WTC11 (cell line): ENCODE results near the gene SLC38A1. TPM values are rescaled to one million over a fixed set of nuclear protein-coding genes. Genes with fewer than 3 reads are reported as not detected.

Experiments
- ATAC-seq: fragments of 200-7000 bp; cut with Tn5 transposase; 2 replicates; pipeline ENCODE4 v1.10.0; 2021; ENCODE audit warnings: mild to moderate bottlenecking, moderate library complexity
- CTCF ChIA-PET: fragments of 300-600 bp; sonication (Branson Sonifier 250); formaldehyde crosslinking; loops from one replicate; lab custom pipeline; 2021; ENCODE audit warnings: antibody characterized with exemption; lab: Charles Lee
- POLR2A ChIA-PET: fragments of 350-600 bp; sonication (Branson Sonifier 250); formaldehyde crosslinking; loops from one replicate; lab custom pipeline; 2021; ENCODE audit warnings: antibody characterized with exemption; lab: Charles Lee
- DNase-seq: peaks from one replicate; pipeline ENCODE4 v3.0.0; 2021; ENCODE audit warnings: low spot score
- H3K27ac Mint-ChIP-seq: 2 replicates; pipeline ENCODE4 v1.8.0; 2021; ENCODE audit warnings: mixed read lengths
- H3K27me3 Mint-ChIP-seq: 2 replicates; pipeline ENCODE4 v1.8.0; 2021; ENCODE audit warnings: low read depth, mild to moderate bottlenecking, moderate library complexity, mixed read lengths
- H3K36me3 Mint-ChIP-seq: 2 replicates; pipeline ENCODE4 v1.8.0; 2021; ENCODE audit warnings: mixed read lengths
- H3K4me1 Mint-ChIP-seq: 2 replicates; pipeline ENCODE4 v1.8.0; 2022; ENCODE audit warnings: mixed read lengths
- H3K4me3 Mint-ChIP-seq: 2 replicates; pipeline ENCODE4 v1.8.0; 2021; ENCODE audit warnings: mild to moderate bottlenecking, moderate library complexity, mixed read lengths
- H3K9me3 Mint-ChIP-seq: 2 replicates; pipeline ENCODE4 v1.8.0; 2021; ENCODE audit warnings: mixed read lengths
- ATF1 ChIP-seq: sonication (generic); formaldehyde crosslinking; IDR thresholded peaks from 2 replicates; pipeline ENCODE4 v1.8.1; 2023; ENCODE audit warnings: mild to moderate bottlenecking, moderate library complexity, missing genetic modification reagents
- ATF2 ChIP-seq: sonication (generic); formaldehyde crosslinking; IDR thresholded peaks from 2 replicates; pipeline ENCODE4 v1.8.1; 2022; ENCODE audit warnings: low read depth, missing genetic modification reagents, borderline replicate concordance
- CREM ChIP-seq: sonication (generic); formaldehyde crosslinking; IDR thresholded peaks from 2 replicates; pipeline ENCODE4 v1.8.1; 2022; ENCODE audit warnings: mild to moderate bottlenecking, missing genetic modification reagents, moderate library complexity
- ELF4 ChIP-seq: sonication (generic); formaldehyde crosslinking; IDR thresholded peaks from 2 replicates; pipeline ENCODE4 v1.8.1; 2022; ENCODE audit warnings: low read depth, mild to moderate bottlenecking, moderate library complexity, missing genetic modification reagents
- IRF1 ChIP-seq: sonication (generic); formaldehyde crosslinking; IDR thresholded peaks from 2 replicates; pipeline ENCODE4 v1.8.0; 2023; ENCODE audit warnings: missing genetic modification reagents
- MLX ChIP-seq: sonication (generic); formaldehyde crosslinking; IDR thresholded peaks from 2 replicates; pipeline ENCODE4 v1.8.1; 2023; ENCODE audit warnings: mild to moderate bottlenecking, missing genetic modification reagents, moderate library complexity
- NFYB ChIP-seq: sonication (generic); formaldehyde crosslinking; conservative IDR thresholded peaks from 2 replicates; pipeline ENCODE4 v1.8.0; 2022; ENCODE audit warnings: low read depth, missing genetic modification reagents
- NR2C2 ChIP-seq: sonication (generic); formaldehyde crosslinking; IDR thresholded peaks from 2 replicates; pipeline ENCODE4 v1.8.0; 2022; ENCODE audit warnings: mild to moderate bottlenecking, missing genetic modification reagents
- RORB ChIP-seq: fragments of 250-450 bp; sonication (Bioruptor Pico); IDR thresholded peaks from 2 replicates; pipeline ENCODE4 v1.9.0; 2021; ENCODE audit warnings: mild to moderate bottlenecking
- SMAD3 ChIP-seq: sonication (generic); formaldehyde crosslinking; IDR thresholded peaks from 2 replicates; pipeline ENCODE4 v1.8.0; 2022; ENCODE audit warnings: missing genetic modification reagents, mild to moderate bottlenecking, borderline replicate concordance
- SP1 ChIP-seq: sonication (generic); formaldehyde crosslinking; conservative IDR thresholded peaks from 2 replicates; pipeline ENCODE4 v1.8.1; 2022; ENCODE audit warnings: missing genetic modification reagents
- ZBTB43 ChIP-seq: sonication (generic); formaldehyde crosslinking; IDR thresholded peaks from 2 replicates; pipeline ENCODE4 v1.8.1; 2023; ENCODE audit warnings: mild to moderate bottlenecking, missing genetic modification reagents
- ZNF232 ChIP-seq: sonication (generic); formaldehyde crosslinking; IDR thresholded peaks from 2 replicates; pipeline ENCODE4 v1.8.0; 2022; ENCODE audit warnings: mild to moderate bottlenecking, missing genetic modification reagents
- ZNF423 ChIP-seq: fragments of 250-450 bp; sonication (Bioruptor Pico); IDR thresholded peaks from 2 replicates; pipeline ENCODE4 v2.1.2; 2022; ENCODE audit warnings: mild to moderate bottlenecking, moderate library complexity
- ZSCAN18 ChIP-seq: fragments of 250-450 bp; sonication (Bioruptor Pico); IDR thresholded peaks from 2 replicates; pipeline ENCODE4 v2.1.2; 2022; ENCODE audit warnings: mild to moderate bottlenecking, moderate library complexity
- total RNA-seq: library from RNA; stranded (reverse); gene quantifications from 3 replicates; pipeline ENCODE4 v1.2.3, GENCODE V29; 2021
- TF ChIP-seq, protein P1 (sequence below): fragments of 250-450 bp; sonication (Bioruptor Pico); IDR thresholded peaks from 2 replicates; pipeline ENCODE4 v1.9.0; 2021; ENCODE audit warnings: mild to moderate bottlenecking
- TF ChIP-seq, protein P2 (sequence below): fragments of 250-450 bp; sonication (Bioruptor Pico); conservative IDR thresholded peaks from 2 replicates; pipeline ENCODE4 v1.9.0; 2021; ENCODE audit warnings: mild to moderate bottlenecking
- TF ChIP-seq, protein P3 (sequence below): fragments of 200-600 bp; IDR thresholded peaks from 2 replicates; pipeline ENCODE4 v1.8.0; 2022; ENCODE audit warnings: antibody characterized with exemption

SLC38A1 gene
- total RNA-seq, 1 experiment from 2014 or later: 179 TPM

DNA sequence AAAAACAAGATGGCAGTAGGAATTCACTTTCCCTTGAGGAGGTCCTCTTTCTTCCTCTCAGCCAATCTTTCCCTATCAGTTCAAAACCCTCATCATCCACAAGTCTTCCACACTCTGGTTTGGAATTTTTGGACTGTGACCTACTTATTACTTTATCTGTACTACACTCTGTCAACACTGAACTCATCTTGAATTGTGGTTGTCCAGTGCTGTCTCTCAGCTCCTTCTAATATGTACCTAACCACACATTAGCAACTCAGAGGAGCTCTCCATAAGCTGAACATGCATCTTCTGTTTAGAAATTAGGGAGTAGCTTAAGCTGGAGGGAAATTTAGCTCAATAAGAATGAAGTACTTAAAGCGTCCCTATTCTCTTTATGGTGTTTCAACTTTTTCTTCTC, 34.8 kb downstream of the SLC38A1 start (continued):
- TF ChIP-seq, protein P1, sequence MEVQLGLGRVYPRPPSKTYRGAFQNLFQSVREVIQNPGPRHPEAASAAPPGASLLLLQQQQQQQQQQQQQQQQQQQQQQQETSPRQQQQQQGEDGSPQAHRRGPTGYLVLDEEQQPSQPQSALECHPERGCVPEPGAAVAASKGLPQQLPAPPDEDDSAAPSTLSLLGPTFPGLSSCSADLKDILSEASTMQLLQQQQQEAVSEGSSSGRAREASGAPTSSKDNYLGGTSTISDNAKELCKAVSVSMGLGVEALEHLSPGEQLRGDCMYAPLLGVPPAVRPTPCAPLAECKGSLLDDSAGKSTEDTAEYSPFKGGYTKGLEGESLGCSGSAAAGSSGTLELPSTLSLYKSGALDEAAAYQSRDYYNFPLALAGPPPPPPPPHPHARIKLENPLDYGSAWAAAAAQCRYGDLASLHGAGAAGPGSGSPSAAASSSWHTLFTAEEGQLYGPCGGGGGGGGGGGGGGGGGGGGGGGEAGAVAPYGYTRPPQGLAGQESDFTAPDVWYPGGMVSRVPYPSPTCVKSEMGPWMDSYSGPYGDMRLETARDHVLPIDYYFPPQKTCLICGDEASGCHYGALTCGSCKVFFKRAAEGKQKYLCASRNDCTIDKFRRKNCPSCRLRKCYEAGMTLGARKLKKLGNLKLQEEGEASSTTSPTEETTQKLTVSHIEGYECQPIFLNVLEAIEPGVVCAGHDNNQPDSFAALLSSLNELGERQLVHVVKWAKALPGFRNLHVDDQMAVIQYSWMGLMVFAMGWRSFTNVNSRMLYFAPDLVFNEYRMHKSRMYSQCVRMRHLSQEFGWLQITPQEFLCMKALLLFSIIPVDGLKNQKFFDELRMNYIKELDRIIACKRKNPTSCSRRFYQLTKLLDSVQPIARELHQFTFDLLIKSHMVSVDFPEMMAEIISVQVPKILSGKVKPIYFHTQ (CRISPR knock-in tag): no peak
- TF ChIP-seq ZBTB43 (no peak), NFYB (CRISPR knock-in tag) (no peak), MLX (CRISPR knock-in tag) (no peak), SMAD3 (no peak), RORB (CRISPR knock-in tag) (no peak), ELF4 (no peak)

GRCh38 chr12:46233423-46233822, 35.4 kb downstream of the SLC38A1 start:
- ATAC-seq: no peak
- POLR2A ChIA-PET: no interaction called here
- H3K4me3 Mint-ChIP-seq: no peak overlapping the region
- H3K4me1 Mint-ChIP-seq: peaks cover 10% of the 10 kb centered on the region
- no peaks in the 10 kb centered on the region for H3K27me3 Mint-ChIP-seq
- H3K36me3 Mint-ChIP-seq: peaks cover 49% of the 10 kb centered on the region
- DNase-seq: no peak
- no peaks in the 10 kb centered on the region for H3K9me3 Mint-ChIP-seq
- CTCF ChIA-PET: interaction anchor here (1.0 kb wide), 1 partner anchor 68 kb away, joined by 5 read pairs; no protein-coding TSS in a partner anchor
- H3K27ac Mint-ChIP-seq: peak overlapping the region; percentile 77
- no peak for TF ChIP-seq ATF1 (CRISPR knock-in tag)
- TF ChIP-seq CREM: no peak
- TF ChIP-seq, protein P1 (CRISPR knock-in tag): no peak
- TF ChIP-seq ZNF423 (CRISPR knock-in tag): no peak
- TF ChIP-seq, protein P2, sequence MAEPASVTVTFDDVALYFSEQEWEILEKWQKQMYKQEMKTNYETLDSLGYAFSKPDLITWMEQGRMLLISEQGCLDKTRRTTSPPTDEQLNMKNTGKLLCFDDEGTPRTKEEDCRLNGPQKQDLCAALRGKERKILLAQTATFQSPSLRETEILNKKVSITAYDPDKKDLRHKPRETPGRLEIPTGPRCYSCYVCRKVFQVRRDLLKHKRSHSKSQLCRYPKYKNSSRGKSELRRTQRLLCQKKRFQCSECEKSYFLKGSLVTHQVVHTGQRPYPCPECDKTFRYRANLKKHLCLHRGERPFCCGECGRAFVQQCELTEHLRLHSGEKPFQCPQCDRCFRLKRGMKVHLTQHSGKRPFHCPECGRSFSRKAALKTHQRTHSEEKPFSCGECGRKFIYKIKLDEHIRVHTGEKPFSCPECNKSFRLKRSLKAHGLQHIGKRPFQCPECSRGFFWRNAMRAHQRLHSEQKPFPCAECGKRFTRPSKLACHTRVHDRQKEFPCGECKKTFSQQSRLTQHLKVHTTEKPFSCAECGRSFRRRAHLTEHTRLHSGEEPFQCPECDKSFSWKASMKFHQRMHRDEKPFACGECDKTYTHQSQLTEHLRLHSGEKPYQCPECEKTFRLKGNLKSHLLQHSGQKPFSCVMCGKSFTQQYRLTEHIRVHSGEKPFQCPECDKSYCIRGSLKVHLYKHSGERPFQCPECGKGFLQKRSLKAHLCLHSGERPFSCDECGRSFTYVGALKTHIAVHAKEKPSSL: no peak
- TF ChIP-seq, protein P3, sequence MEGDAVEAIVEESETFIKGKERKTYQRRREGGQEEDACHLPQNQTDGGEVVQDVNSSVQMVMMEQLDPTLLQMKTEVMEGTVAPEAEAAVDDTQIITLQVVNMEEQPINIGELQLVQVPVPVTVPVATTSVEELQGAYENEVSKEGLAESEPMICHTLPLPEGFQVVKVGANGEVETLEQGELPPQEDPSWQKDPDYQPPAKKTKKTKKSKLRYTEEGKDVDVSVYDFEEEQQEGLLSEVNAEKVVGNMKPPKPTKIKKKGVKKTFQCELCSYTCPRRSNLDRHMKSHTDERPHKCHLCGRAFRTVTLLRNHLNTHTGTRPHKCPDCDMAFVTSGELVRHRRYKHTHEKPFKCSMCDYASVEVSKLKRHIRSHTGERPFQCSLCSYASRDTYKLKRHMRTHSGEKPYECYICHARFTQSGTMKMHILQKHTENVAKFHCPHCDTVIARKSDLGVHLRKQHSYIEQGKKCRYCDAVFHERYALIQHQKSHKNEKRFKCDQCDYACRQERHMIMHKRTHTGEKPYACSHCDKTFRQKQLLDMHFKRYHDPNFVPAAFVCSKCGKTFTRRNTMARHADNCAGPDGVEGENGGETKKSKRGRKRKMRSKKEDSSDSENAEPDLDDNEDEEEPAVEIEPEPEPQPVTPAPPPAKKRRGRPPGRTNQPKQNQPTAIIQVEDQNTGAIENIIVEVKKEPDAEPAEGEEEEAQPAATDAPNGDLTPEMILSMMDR: no peak
- TF ChIP-seq ZNF232 (CRISPR knock-in tag): no peak
- no peak for TF ChIP-seq SMAD3
- no peak for TF ChIP-seq SP1 (CRISPR knock-in tag)
- TF ChIP-seq NR2C2 (CRISPR knock-in tag): no peak
- no peak for TF ChIP-seq IRF1 (CRISPR knock-in tag)
- no peak for TF ChIP-seq ZSCAN18 (CRISPR knock-in tag)
- no peak for TF ChIP-seq ATF2 (CRISPR knock-in tag)
